Measurements from ENCODE around the gene HIKESHI. TPM values are rescaled to one million over a fixed set of nuclear protein-coding genes. Genes with fewer than 3 reads are reported as not detected.
A peak's percentile ranks its signal among the peaks of the same experiment; 100 is the strongest.

Gene HIKESHI
- total and polyA plus RNA-seq, 7 donors, result 39.6 to 74.9 (median 45.7) TPM

- Histone ChIP-seq H3K27me3 (ENCODE audit: insufficient read depth in 3 of 3, low read length in 2 of 3) (peaks cover 0 to 1% (median 0%) of the 10 kb centered on the region in 3 donors), H3K4me3 (no peak overlapping the region), H3K27ac (no peak overlapping the region), H3K9me3 (no peaks in the 10 kb centered on the region), H3K4me1 (no peaks in the 10 kb centered on the region), H3K36me3 (ENCODE audit: insufficient read depth in 1 of 2, low read depth in 1 of 2) (no peaks in the 10 kb centered on the region)
- intact Hi-C loops (cut with DNase I), result no loop called here
- ATAC-seq (peak in 3 of 4 donors; percentile 45 to 95 (median 51)), DNase-seq (peak in 1 of 2 donors; percentile 52)
- TF ChIP-seq CTCF (IDR thresholded peaks at IDR 0.05), result no peak
- WGBS, 3 donors, result 57 to 66% (median 58%) methylated on average over 4 of the region's 4 CpGs
These were observed 68.1 kb downstream of the HIKESHI start for GRCh38 chr11:86370171-86370570.

- Histone ChIP-seq H3K36me3 (ENCODE audit: insufficient read depth in 1 of 2, low read depth in 1 of 2) (no peaks in the 10 kb centered on the region), H3K27me3 (ENCODE audit: insufficient read depth in 3 of 3, low read length in 2 of 3) (peaks cover 0 to 2% (median 0%) of the 10 kb centered on the region in 3 donors), H3K4me3 (no peak overlapping the region), H3K9me3 (no peaks in the 10 kb centered on the region), H3K4me1 (no peaks in the 10 kb centered on the region), H3K27ac (no peak overlapping the region)
- ATAC-seq (no peak), DNase-seq (no peak)
- no peak for TF ChIP-seq CTCF (IDR thresholded peaks at IDR 0.05)
- intact Hi-C loops (cut with DNase I), result no loop called here
- WGBS, 3 donors, result 74 to 75% (median 75%) methylated on average over 6 of the region's 6 CpGs
These were observed 69.0 kb downstream of the HIKESHI start for GRCh38 chr11:86370922-86371594.

GRCh38 chr11:86372041-86372440, 70.0 kb downstream of the HIKESHI start:
- intact Hi-C loops (cut with DNase I), result no loop called here
- Histone ChIP-seq H3K9me3 (no peaks in the 10 kb centered on the region), H3K27ac (no peak overlapping the region), H3K4me1 (no peaks in the 10 kb centered on the region), H3K4me3 (no peak overlapping the region), H3K36me3 (ENCODE audit: insufficient read depth in 1 of 2, low read depth in 1 of 2) (no peaks in the 10 kb centered on the region), H3K27me3 (ENCODE audit: insufficient read depth in 3 of 3, low read length in 2 of 3) (peaks cover 0 to 2% (median 0%) of the 10 kb centered on the region in 3 donors)
- DNase-seq (no peak), ATAC-seq (no peak)
- 97 to 100% (median 99%) methylated on average over 1 of the region's 1 CpG for WGBS, 3 donors
- no peak for TF ChIP-seq CTCF (IDR thresholded peaks at IDR 0.05)

GRCh38 chr11:86372586-86372985, 70.5 kb downstream of the HIKESHI start:
- Histone ChIP-seq H3K4me3 (no peak overlapping the region), H3K27ac (no peak overlapping the region), H3K9me3 (no peaks in the 10 kb centered on the region), H3K4me1 (no peaks in the 10 kb centered on the region), H3K36me3 (ENCODE audit: insufficient read depth in 1 of 2, low read depth in 1 of 2) (no peaks in the 10 kb centered on the region), H3K27me3 (ENCODE audit: insufficient read depth in 3 of 3, low read length in 2 of 3) (peaks cover 0 to 2% (median 0%) of the 10 kb centered on the region in 3 donors)
- TF ChIP-seq CTCF (IDR thresholded peaks at IDR 0.05), result no peak
- intact Hi-C loops (cut with DNase I), result no loop called here
- DNase-seq, result no peak
- no peak for ATAC-seq

GRCh38 chr11:86374069-86374468, 72.0 kb downstream of the HIKESHI start:
- Histone ChIP-seq H3K36me3 (ENCODE audit: insufficient read depth in 1 of 2, low read depth in 1 of 2) (no peaks in the 10 kb centered on the region), H3K4me3 (no peak overlapping the region), H3K27ac (no peak overlapping the region), H3K27me3 (ENCODE audit: insufficient read depth in 3 of 3, low read length in 2 of 3) (peaks cover 0 to 2% (median 0%) of the 10 kb centered on the region in 3 donors), H3K4me1 (no peaks in the 10 kb centered on the region), H3K9me3 (no peaks in the 10 kb centered on the region)
- intact Hi-C loops (cut with DNase I), result no loop called here
- no peak for ATAC-seq
- DNase-seq, result no peak
- no peak for TF ChIP-seq CTCF (IDR thresholded peaks at IDR 0.05)
- 36 to 55% (median 52%) methylated on average over 1 of the region's 1 CpG for WGBS, 3 donors
